Lower leg skin (tissue), 4 donors: Measurements from ENCODE around the gene GIMAP6. TPM values are rescaled to one million over a fixed set of nuclear protein-coding genes. Genes with fewer than 3 reads are reported as not detected.

Experiments
- DNase-seq, 2 donors: peaks; one replicate each; pipeline ENCODE4 v3.0.0-alpha.2; 2019; ENCODE audit warnings: low spot score in 2 of 2
- H3K4me3 ChIP-seq: fragments of 200-600 bp; sonication (generic); 2 replicates; pipeline ENCODE4 v1.5.1; 2017; ENCODE audit warnings: mild to moderate bottlenecking, low read depth; ENCODE audit not compliant: poor library complexity, severe bottlenecking
- CTCF ChIP-seq, 3 donors: fragments of 450-650 bp; IDR thresholded peaks; one replicate each; pipeline ENCODE4 v1.5.1; 2016; ENCODE audit warnings: antibody characterized with exemption in 3 of 3, mild to moderate bottlenecking in 3 of 3, moderate library complexity in 2 of 3
- POLR2A ChIP-seq, 2 donors: fragments of 450-650 bp; IDR thresholded peaks; one replicate each; pipeline ENCODE4 v1.6.1; 2016 to 2017; ENCODE audit warnings: antibody characterized with exemption in 2 of 2, mild to moderate bottlenecking in 1 of 2, moderate library complexity in 1 of 2
- WGBS, 2 donors: methylation state at CpG; one replicate each; pipeline ENCODE4 v1.1.5; 2018; 5-methylcytosine and 5-hydroxymethylcytosine counted together
- intact Hi-C: fragments of 100-400 bp; cut with DNase I; formaldehyde crosslinking; loops from one replicate; pipeline ENCODE4 v1.15.0; 2023; ENCODE audit warnings: low total_unique reads
- total RNA-seq, 4 donors: library from RNA; depleted of rRNA; stranded (reverse); fragments of >200 nt; gene quantifications; one replicate each; pipeline ENCODE4 v1.1.0, GENCODE V29; 2016

GIMAP6 gene
- total RNA-seq, 4 donors from 2014 or later = 3.6 to 23.6 (median 9.7) TPM

GRCh38 chr7:150631084-150631826, 930 bp downstream of the GIMAP6 start:
- 32 to 39% methylated on average over 8 of the region's 8 CpGs for WGBS, 2 donors
- peak in 1 of 2 donors; percentile 85 for DNase-seq
- peak overlapping the region; percentile 9 for H3K4me3 ChIP-seq
- TF ChIP-seq POLR2A (IDR thresholded peaks at IDR 0.05) (no peak), CTCF (IDR thresholded peaks at IDR 0.05) (no peak)
- intact Hi-C loops = no loop called here

- intact Hi-C loops = no loop called here
- H3K4me3 ChIP-seq = no peak overlapping the region
- TF ChIP-seq CTCF (IDR thresholded peaks at IDR 0.05) (no peak), POLR2A (IDR thresholded peaks at IDR 0.05) (no peak)
- DNase-seq = no peak
- 76 to 88% methylated on average over 9 of the region's 9 CpGs for WGBS, 2 donors
Measured at GRCh38 chr7:150629347-150629746, 2.8 kb downstream of the GIMAP6 start.

GRCh38 chr7:150627959-150628358, 4.2 kb downstream of the GIMAP6 start:
- 95 to 96% methylated on average over 18 of the region's 18 CpGs for WGBS, 2 donors
- intact Hi-C loops = no loop called here
- no peak for DNase-seq

GRCh38 chr7:150626696-150627095, 5.5 kb downstream of the GIMAP6 start:
- intact Hi-C loops = no loop called here
- 80 to 85% methylated on average over 4 of the region's 4 CpGs for WGBS, 2 donors
- TF ChIP-seq POLR2A (IDR thresholded peaks at IDR 0.05) (no peak), CTCF (IDR thresholded peaks at IDR 0.05) (no peak)
- no peak for DNase-seq
- H3K4me3 ChIP-seq = no peak overlapping the region

More at GRCh38 chr7:150627959-150628358, 4.2 kb downstream of the GIMAP6 start:
- no peak overlapping the region for H3K4me3 ChIP-seq
- TF ChIP-seq CTCF (IDR thresholded peaks at IDR 0.05) (no peak), POLR2A (IDR thresholded peaks at IDR 0.05) (no peak)

GRCh38 chr7:150621376-150621775, 10.8 kb downstream of the GIMAP6 start:
- no peak overlapping the region for H3K4me3 ChIP-seq
- no peak for DNase-seq
- intact Hi-C loops = no loop called here
- TF ChIP-seq POLR2A (IDR thresholded peaks at IDR 0.05) = no peak
- no peak for TF ChIP-seq CTCF (IDR thresholded peaks at IDR 0.05)
- 76 to 78% methylated on average over 1 of the region's 1 CpG for WGBS, 2 donors
